Fibroblast of lung (primary cell): ENCODE results near the gene YWHAH. TPM values are rescaled to one million over a fixed set of nuclear protein-coding genes. Genes with fewer than 3 reads are reported as not detected.
A peak's percentile ranks its signal among the peaks of the same experiment; 100 is the strongest.

ENCODE experiments used
- DNase-seq, 2 donors: peaks; one replicate each; pipeline versions ENCODE4 v3.0.0 to v3.0.0-alpha.2; 2010; ENCODE audit warnings: low read depth in 2 of 2
- H2AFZ ChIP-seq: 2 replicates; pipeline ENCODE4 v1.5.1; 2012; ENCODE audit warnings: low read length, control low read depth, inconsistent platforms
- H3K27ac ChIP-seq: 2 replicates; pipeline ENCODE4 v1.5.1; 2011; ENCODE audit warnings: low read length, control low read depth; ENCODE audit not compliant: insufficient read depth
- H3K27me3 ChIP-seq: 2 replicates; pipeline ENCODE4 v1.5.1; 2011; ENCODE audit warnings: mild to moderate bottlenecking, low read length; ENCODE audit not compliant: control insufficient read depth, insufficient read depth
- H3K36me3 ChIP-seq: 2 replicates; pipeline ENCODE4 v1.5.1; 2011; ENCODE audit warnings: low read length; ENCODE audit not compliant: control insufficient read depth, insufficient read depth
- H3K4me1 ChIP-seq: 2 replicates; pipeline ENCODE4 v1.5.1; 2011; ENCODE audit warnings: low read length; ENCODE audit not compliant: control insufficient read depth, insufficient read depth; ENCODE audit errors: extremely low read depth
- H3K4me2 ChIP-seq: 2 replicates; pipeline ENCODE4 v1.5.1; 2011; ENCODE audit warnings: low read length, control low read depth; ENCODE audit not compliant: insufficient read depth; ENCODE audit errors: extremely low read depth
- H3K4me3 ChIP-seq, 4 experiments: fragments of 200-600 bp in 1 of 4; sonication (generic) in 1 of 4; replicated peaks in 1 of 4; 2 replicates each; pipeline ENCODE4 v1.5.1; 2011 to 2016; ENCODE audit warnings: low read length in 4 of 4, low read depth in 3 of 4, mild to moderate bottlenecking in 3 of 4, control low read depth in 2 of 4, inconsistent platforms in 1 of 4, mixed read lengths in 1 of 4; ENCODE audit not compliant: insufficient read depth in 1 of 4; ENCODE audit errors: control extremely low read depth in 1 of 4
- H3K79me2 ChIP-seq: 2 replicates; pipeline ENCODE4 v1.5.1; 2012; ENCODE audit warnings: mild to moderate bottlenecking, low read length, inconsistent platforms; ENCODE audit not compliant: control insufficient read depth, insufficient read depth
- H3K9ac ChIP-seq: 2 replicates; pipeline ENCODE4 v1.5.1; 2011; ENCODE audit warnings: mild to moderate bottlenecking, low read length, control low read depth; ENCODE audit not compliant: insufficient read depth
- H3K9me3 ChIP-seq: 2 replicates; pipeline ENCODE4 v1.5.1; 2012; ENCODE audit warnings: low read depth, low read length; ENCODE audit not compliant: control insufficient read depth, insufficient read depth
- H4K20me1 ChIP-seq: 2 replicates; pipeline ENCODE4 v1.5.1; 2011; ENCODE audit warnings: low read length; ENCODE audit not compliant: control insufficient read depth, insufficient read depth; ENCODE audit errors: extremely low read depth
- CTCF ChIP-seq, 2 donors: IDR thresholded peaks in 1 of 2; conservative IDR thresholded peaks in 1 of 2; 1 replicate in 1 of 2; 2 replicates in 1 of 2; pipeline ENCODE4 v1.5.1; 2011 to 2012; ENCODE audit warnings: low read length in 2 of 2, control low read depth in 1 of 2, inconsistent platforms in 1 of 2, low read depth in 1 of 2, mild to moderate bottlenecking in 1 of 2
- EZH2 ChIP-seq: IDR thresholded peaks from 2 replicates; pipeline ENCODE4 v1.5.1; 2012; ENCODE audit warnings: low read length, control low read depth, mild to moderate bottlenecking; ENCODE audit errors: missing control alignments
- polyA plus RNA-seq, 2 donors: library from polyadenylated mRNA; depleted of rRNA in 1 of 2; stranded (reverse) in 1 of 2; unstranded in 1 of 2; fragments of >200 nt; gene quantifications; 2 replicates each; pipeline ENCODE4 v1.2.1, GENCODE V29; 2011 to 2012; ENCODE audit warnings: missing spikeins in 1 of 2
- total RNA-seq: library from RNA; depleted of rRNA; stranded (reverse); fragments of >200 nt; gene quantifications from 2 replicates; pipeline ENCODE4 v1.2.1, GENCODE V29; 2014

YWHAH gene
- total and polyA plus RNA-seq, 2 donors (not counting 1 experiment from before 2014, with no cell fraction given), result 77.5 to 250 TPM

- Histone ChIP-seq H3K79me2 (no peaks in the 10 kb centered on the region), H3K36me3 (no peaks in the 10 kb centered on the region), H2AFZ (no peak overlapping the region), H4K20me1 (no peaks in the 10 kb centered on the region), H3K9me3 (no peaks in the 10 kb centered on the region), H3K4me3 (no peak overlapping the region), H3K27me3 (no peaks in the 10 kb centered on the region), H3K27ac (no peak overlapping the region), H3K4me2 (no peak overlapping the region), H3K4me1 (no peaks in the 10 kb centered on the region), H3K9ac (no peak overlapping the region)
- DNase-seq, result peak in 1 of 2 donors; percentile 21
- TF ChIP-seq CTCF (conservative IDR thresholded peaks at IDR 0.05 in 1 of 2, IDR thresholded peaks at IDR 0.05 in 1 of 2; ENCODE audit: low read depth in 1 of 2, low read length in 2 of 2), result no peak
- TF ChIP-seq EZH2, result no peak
Measured at GRCh38 chr22:31926969-31927368, 17.4 kb upstream of the YWHAH start.

GRCh38 chr22:31927562-31927961, 16.8 kb upstream of the YWHAH start:
- Histone ChIP-seq H3K36me3 (no peaks in the 10 kb centered on the region), H3K79me2 (no peaks in the 10 kb centered on the region), H3K4me1 (no peaks in the 10 kb centered on the region), H3K4me2 (no peak overlapping the region), H3K9me3 (no peaks in the 10 kb centered on the region), H3K4me3 (no peak overlapping the region), H3K9ac (no peak overlapping the region), H3K27me3 (no peaks in the 10 kb centered on the region), H3K27ac (no peak overlapping the region), H2AFZ (no peak overlapping the region), H4K20me1 (no peaks in the 10 kb centered on the region)
- no peak for DNase-seq
- TF ChIP-seq EZH2 (no peak), CTCF (conservative IDR thresholded peaks at IDR 0.05 in 1 of 2, IDR thresholded peaks at IDR 0.05 in 1 of 2; ENCODE audit: low read depth in 1 of 2, low read length in 2 of 2) (no peak)

GRCh38 chr22:31929167-31929930, 15.0 kb upstream of the YWHAH start:
- H3K27ac ChIP-seq, result no peak overlapping the region
- no peaks in the 10 kb centered on the region for H3K36me3 ChIP-seq
- TF ChIP-seq EZH2 (no peak), CTCF (conservative IDR thresholded peaks at IDR 0.05 in 1 of 2, IDR thresholded peaks at IDR 0.05 in 1 of 2; ENCODE audit: low read depth in 1 of 2, low read length in 2 of 2) (no peak)
- no peaks in the 10 kb centered on the region for H4K20me1 ChIP-seq
- H3K9ac ChIP-seq, result no peak overlapping the region
- no peak overlapping the region for H3K4me3 ChIP-seq
- no peaks in the 10 kb centered on the region for H3K4me1 ChIP-seq
- H2AFZ ChIP-seq, result no peak overlapping the region
- peak in 1 of 2 donors; percentile 69 for DNase-seq
- H3K27me3 ChIP-seq, result no peaks in the 10 kb centered on the region
- H3K4me2 ChIP-seq, result no peak overlapping the region
- H3K9me3 ChIP-seq, result no peaks in the 10 kb centered on the region
- H3K79me2 ChIP-seq, result no peaks in the 10 kb centered on the region
